Sigmoid colon (tissue), 7 donors: ENCODE data around the gene BAZ1A. TPM values are rescaled to one million over a fixed set of nuclear protein-coding genes. Genes with fewer than 3 reads are reported as not detected.

ENCODE experiments used
- DNase-seq: peaks from one replicate; pipeline ENCODE4 v3.0.0-alpha.2; 2019
- H3K27ac ChIP-seq, 4 donors: fragments of 200-600 bp; sonication (generic); one replicate each; pipeline ENCODE4 v1.5.1; 2016 to 2019; ENCODE audit warnings: mild to moderate bottlenecking in 1 of 4
- H3K27me3 ChIP-seq, 3 donors: fragments of 200-600 bp; sonication (generic); one replicate each; pipeline ENCODE4 v1.5.1; 2019; ENCODE audit warnings: mild to moderate bottlenecking in 1 of 3
- H3K36me3 ChIP-seq, 4 donors: fragments of 200-600 bp; sonication (generic); one replicate each; pipeline ENCODE4 v1.5.1; 2016 to 2019
- H3K4me1 ChIP-seq, 4 donors: fragments of 200-600 bp; sonication (generic); one replicate each; pipeline ENCODE4 v1.5.1; 2017 to 2019
- H3K4me3 ChIP-seq, 4 donors: fragments of 200-600 bp; sonication (generic); one replicate each; pipeline ENCODE4 v1.5.1; 2017 to 2019; ENCODE audit warnings: mild to moderate bottlenecking in 2 of 4, moderate library complexity in 1 of 4
- H3K9me3 ChIP-seq, 4 donors: fragments of 200-600 bp in 3 of 4; sonication (generic) in 3 of 4; one replicate each; pipeline versions ENCODE4 v1.5.1 to v1.6.1; 2013 to 2019
- EP300 ChIP-seq, 4 donors: sonication (generic); formaldehyde crosslinking; IDR thresholded peaks; one replicate each; pipeline ENCODE4 v1.6.1; 2017; ENCODE audit warnings: antibody characterized with exemption in 4 of 4
- POLR2A ChIP-seq, 2 donors: fragments of 450-650 bp; IDR thresholded peaks; one replicate each; pipeline ENCODE4 v1.6.1; 2016; ENCODE audit warnings: antibody characterized with exemption in 2 of 2, mild to moderate bottlenecking in 2 of 2, moderate library complexity in 2 of 2
- POLR2AphosphoS5 ChIP-seq, 4 donors: sonication (generic); formaldehyde crosslinking; IDR thresholded peaks; one replicate each; pipeline ENCODE4 v1.6.1; 2017; ENCODE audit warnings: antibody characterized with exemption in 4 of 4
- WGBS, 2 donors: extraction: QIAGEN DNeasy Blood & Tissue Kit; methylation state at CpG; one replicate each; pipeline ENCODE4 v1.1.7; 2013; 5-methylcytosine and 5-hydroxymethylcytosine counted together
- intact Hi-C: fragments of 100-400 bp; cut with DNase I; formaldehyde crosslinking; loops from one replicate; pipeline ENCODE4 v1.15.1; 2023
- polyA plus RNA-seq, 3 donors: library from polyadenylated mRNA; stranded (reverse); fragments of 200-250 nt; gene quantifications; one replicate each; pipeline ENCODE4 v1.2.3, GENCODE V29; 2013
- total RNA-seq, 4 donors: library from RNA; depleted of rRNA; stranded (reverse); fragments of >200 nt; gene quantifications; one replicate each; pipeline ENCODE4 v1.1.0, GENCODE V29; 2016
- TF ChIP-seq, protein P1 (sequence below), 4 experiments: fragments of 450-650 bp in 3 of 4; fragments of 200-600 bp in 1 of 4; IDR thresholded peaks; one replicate each; pipeline ENCODE4 v1.5.1; 2016 to 2019; ENCODE audit warnings: antibody characterized with exemption in 4 of 4, mild to moderate bottlenecking in 3 of 4, moderate library complexity in 2 of 4
- donor health status: healthy with polysubstance abuse.
- donor health status: Bipolar disorder and iron deficiency.
- donor health status: healthy.

BAZ1A gene
- total and polyA plus RNA-seq, 7 donors = 18.2 to 73.1 (median 22.4) TPM

DNA sequence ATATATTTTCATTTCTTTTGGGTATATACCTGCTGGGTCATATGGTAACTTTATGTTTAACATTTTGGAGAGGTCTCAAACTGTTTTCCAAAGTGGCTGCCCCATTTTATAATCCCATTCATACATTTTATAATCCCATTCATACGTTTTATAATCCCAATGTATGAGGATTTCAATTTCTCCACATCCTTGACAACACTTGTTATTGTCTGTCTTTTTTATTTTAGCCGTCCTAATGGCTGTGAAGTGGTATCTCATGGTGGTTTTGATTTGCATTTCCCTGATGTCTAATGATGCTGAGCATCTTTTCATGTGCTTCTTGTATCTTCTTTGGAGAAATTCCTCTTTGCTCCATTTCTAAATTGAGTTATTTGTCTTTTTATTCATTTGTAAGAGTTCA, 154.0 kb downstream of the BAZ1A start:
- no peak overlapping the region for H3K27ac ChIP-seq
- WGBS, 2 donors = 76% methylated on average over 2 of the region's 2 CpGs
- no peaks in the 10 kb centered on the region for H3K9me3 ChIP-seq
- no peaks in the 10 kb centered on the region for H3K27me3 ChIP-seq
- H3K36me3 ChIP-seq = no peaks in the 10 kb centered on the region
- TF ChIP-seq, protein P1, sequence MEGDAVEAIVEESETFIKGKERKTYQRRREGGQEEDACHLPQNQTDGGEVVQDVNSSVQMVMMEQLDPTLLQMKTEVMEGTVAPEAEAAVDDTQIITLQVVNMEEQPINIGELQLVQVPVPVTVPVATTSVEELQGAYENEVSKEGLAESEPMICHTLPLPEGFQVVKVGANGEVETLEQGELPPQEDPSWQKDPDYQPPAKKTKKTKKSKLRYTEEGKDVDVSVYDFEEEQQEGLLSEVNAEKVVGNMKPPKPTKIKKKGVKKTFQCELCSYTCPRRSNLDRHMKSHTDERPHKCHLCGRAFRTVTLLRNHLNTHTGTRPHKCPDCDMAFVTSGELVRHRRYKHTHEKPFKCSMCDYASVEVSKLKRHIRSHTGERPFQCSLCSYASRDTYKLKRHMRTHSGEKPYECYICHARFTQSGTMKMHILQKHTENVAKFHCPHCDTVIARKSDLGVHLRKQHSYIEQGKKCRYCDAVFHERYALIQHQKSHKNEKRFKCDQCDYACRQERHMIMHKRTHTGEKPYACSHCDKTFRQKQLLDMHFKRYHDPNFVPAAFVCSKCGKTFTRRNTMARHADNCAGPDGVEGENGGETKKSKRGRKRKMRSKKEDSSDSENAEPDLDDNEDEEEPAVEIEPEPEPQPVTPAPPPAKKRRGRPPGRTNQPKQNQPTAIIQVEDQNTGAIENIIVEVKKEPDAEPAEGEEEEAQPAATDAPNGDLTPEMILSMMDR (IDR thresholded peaks at IDR 0.05) = no peak
- TF ChIP-seq POLR2A (IDR thresholded peaks at IDR 0.05) (no peak), POLR2AphosphoS5 (IDR thresholded peaks at IDR 0.05) (no peak), EP300 (IDR thresholded peaks at IDR 0.05) (no peak)
- no peak overlapping the region for H3K4me3 ChIP-seq
- DNase-seq = no peak
- H3K4me1 ChIP-seq = peaks cover 0 to 10% (median 7%) of the 10 kb centered on the region in 4 donors
- intact Hi-C loops = no loop called here

DNA sequence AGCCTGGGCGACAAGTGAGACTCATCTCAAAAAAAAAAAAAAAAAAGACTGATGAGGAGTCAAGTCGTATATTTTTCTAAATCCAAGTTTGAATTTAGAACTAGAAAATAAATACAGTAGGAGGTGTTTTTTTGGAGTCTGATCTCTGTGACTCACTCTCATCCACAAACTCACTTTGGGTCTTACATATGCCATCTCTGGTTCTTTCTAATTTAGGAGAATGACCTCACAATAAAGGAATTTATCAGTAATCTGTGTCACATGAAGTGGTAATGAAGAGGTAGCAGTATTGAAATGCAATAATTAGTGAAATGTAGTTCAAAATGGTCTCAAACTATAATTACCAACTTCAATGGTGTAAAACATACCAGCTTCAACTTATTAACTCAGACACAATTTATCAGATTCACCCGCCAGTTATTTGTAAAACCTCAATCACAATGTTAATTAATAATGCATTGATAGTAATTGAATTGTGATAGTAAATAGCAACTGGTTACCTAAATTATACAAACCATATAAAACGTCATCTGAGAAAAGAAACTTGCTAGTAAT, 156.3 kb downstream of the BAZ1A start:
- WGBS, 2 donors = 32 to 61% methylated on average over 4 of the region's 4 CpGs
- Histone ChIP-seq H3K4me1 (peaks cover 0 to 23% (median 7%) of the 10 kb centered on the region in 4 donors), H3K27ac (no peak overlapping the region), H3K9me3 (no peaks in the 10 kb centered on the region), H3K36me3 (no peaks in the 10 kb centered on the region), H3K27me3 (no peaks in the 10 kb centered on the region), H3K4me3 (no peak overlapping the region)
- TF ChIP-seq EP300 (IDR thresholded peaks at IDR 0.05) (no peak), POLR2AphosphoS5 (IDR thresholded peaks at IDR 0.05) (no peak), POLR2A (IDR thresholded peaks at IDR 0.05) (no peak)
- TF ChIP-seq, protein P1 (IDR thresholded peaks at IDR 0.05) = no peak
- intact Hi-C loops = loop anchor here (10.0 kb wide), 1 partner anchor 406 kb away; the partner anchor contains the start of genes PPP2R3C and PRORP
- no peak for DNase-seq

DNA sequence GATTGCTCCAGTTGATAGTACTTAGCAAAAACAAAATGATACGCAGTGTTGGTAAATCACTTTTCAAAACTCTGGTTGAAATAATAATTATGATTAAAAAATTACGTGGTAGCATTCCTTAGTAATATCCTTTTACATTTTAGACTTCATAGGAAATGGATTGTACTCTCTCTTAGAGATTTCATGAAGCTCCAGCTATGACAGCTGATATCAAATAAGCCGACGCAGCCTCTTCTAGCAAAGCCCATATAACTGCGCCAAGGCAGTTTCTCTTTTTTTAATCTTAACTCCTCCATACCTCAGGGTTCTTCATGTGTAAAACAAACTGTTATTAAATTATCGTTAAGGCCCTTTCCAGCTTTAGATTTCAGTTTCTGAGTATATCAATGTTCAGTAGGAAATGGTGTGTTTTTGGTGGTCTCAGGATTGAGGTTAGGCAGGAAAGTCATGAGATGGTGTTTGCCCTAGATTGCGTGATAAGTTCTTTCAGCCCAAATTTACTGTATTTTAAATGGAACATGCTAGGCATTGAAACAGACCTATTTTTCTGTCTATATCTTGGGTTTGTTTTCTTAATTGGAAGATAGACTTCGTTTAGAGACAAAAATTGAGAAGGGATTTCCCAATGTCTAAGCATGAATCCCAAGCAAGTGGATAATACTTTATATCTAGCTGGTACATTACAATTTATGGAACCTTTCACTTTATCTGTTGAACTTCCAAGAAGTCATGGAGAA, 159.9 kb downstream of the BAZ1A start:
- no peaks in the 10 kb centered on the region for H3K9me3 ChIP-seq
- H3K27ac ChIP-seq = peak overlapping the region; percentile 93 to 100 (median 99)
- H3K27me3 ChIP-seq = no peaks in the 10 kb centered on the region
- H3K4me1 ChIP-seq = peaks cover 0 to 44% (median 31%) of the 10 kb centered on the region in 4 donors
- intact Hi-C loops = loop anchor here (2.0 to 10.0 kb wide), 3 partner anchors 158 to 410 kb away; partner anchors contain the start of genes PPP2R3C, PRORP and SRP54
- TF ChIP-seq, protein P1 (IDR thresholded peaks at IDR 0.05) = no peak
- TF ChIP-seq POLR2AphosphoS5 (IDR thresholded peaks at IDR 0.05) = no peak
- TF ChIP-seq POLR2A (IDR thresholded peaks at IDR 0.05) = no peak
- TF ChIP-seq EP300 (IDR thresholded peaks at IDR 0.05) = no peak
- peak overlapping the region; percentile 85 to 99 (median 95) for H3K4me3 ChIP-seq
- WGBS, 2 donors = 23 to 48% methylated on average over 8 of the region's 8 CpGs
- no peak for DNase-seq
- peaks cover 0 to 13% (median 3%) of the 10 kb centered on the region in 4 donors for H3K36me3 ChIP-seq

DNA sequence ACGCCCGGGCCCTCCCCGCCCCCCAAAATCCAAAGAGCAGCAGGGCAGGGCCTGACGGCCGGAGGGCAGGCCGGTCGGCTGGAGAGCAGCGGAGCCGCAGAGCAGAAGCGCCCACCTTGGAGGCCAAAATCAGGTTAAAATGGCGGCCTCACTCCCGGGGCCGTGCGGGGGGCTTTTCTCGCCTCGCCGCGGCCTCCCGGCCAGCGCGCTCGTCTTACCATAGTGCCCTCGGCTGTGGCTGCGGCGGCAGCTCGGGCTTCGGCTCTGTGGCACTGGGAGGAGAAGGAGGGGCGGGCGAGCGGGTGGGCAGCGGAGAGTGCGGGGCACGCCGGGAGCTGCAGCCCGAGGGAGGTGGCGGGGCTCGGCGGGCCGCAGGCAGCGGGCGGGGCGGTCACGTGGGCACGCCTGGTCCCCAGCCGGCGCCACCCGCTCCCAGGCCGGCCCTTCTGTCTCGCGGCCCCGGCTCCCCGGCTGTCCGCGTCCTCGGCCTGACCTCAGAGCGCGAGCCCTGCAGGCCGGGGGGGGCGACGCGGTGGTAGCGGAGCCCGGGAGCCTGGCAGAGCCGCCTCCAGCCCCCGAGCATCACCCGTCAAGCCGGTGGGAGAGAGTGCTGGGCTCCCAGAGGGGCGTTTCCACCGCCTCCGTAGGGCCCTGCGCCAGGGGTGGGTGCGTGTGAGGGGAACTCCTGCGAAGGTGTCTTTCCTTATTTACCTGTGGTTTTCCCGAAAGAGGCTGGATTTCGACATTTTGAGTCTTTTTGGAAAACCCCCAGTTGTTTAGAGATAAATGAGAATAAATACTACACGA, 160.6 kb downstream of the BAZ1A start, which contains the start of gene CFL2:
Gene CFL2, minus strand, starts transcription at position 274 of the 807 bp plus-strand sequence. Its CDS starts 53 bp downstream, at position 221.
- Histone ChIP-seq H3K27me3 (no peaks in the 10 kb centered on the region), H3K4me3 (peak within 1 kb of the TSS; percentile 85 to 99 (median 95)), H3K9me3 (no peaks in the 10 kb centered on the region), H3K27ac (peak within 1 kb of the TSS; percentile 93 to 100 (median 99)), H3K4me1 (peaks cover 0 to 51% (median 38%) of the 10 kb centered on the region in 4 donors), H3K36me3 (peaks cover 0 to 13% (median 3%) of the 10 kb centered on the region in 4 donors)
- DNase-seq = peak; percentile 93
- 0 to 1% methylated on average over 76 of the region's 76 CpGs for WGBS, 2 donors
- intact Hi-C loops = loop anchor here (2.0 to 10.0 kb wide), 6 partner anchors 82 to 688 kb away; partner anchors contain the start of genes FAM177A1, NFKBIA, PPP2R3C and PRORP
- TF ChIP-seq POLR2AphosphoS5 (IDR thresholded peaks at IDR 0.05) = peak; percentile 88 to 98 (median 93)
- peak; percentile 67 to 87 for TF ChIP-seq POLR2A (IDR thresholded peaks at IDR 0.05)
- TF ChIP-seq, protein P1 (IDR thresholded peaks at IDR 0.05) = no peak
- TF ChIP-seq EP300 (IDR thresholded peaks at IDR 0.05) = peak in 1 of 4 donors; percentile 1
